BJ (cell line): Measurements from ENCODE around the gene NME4. TPM values are rescaled to one million over a fixed set of nuclear protein-coding genes. Genes with fewer than 3 reads are reported as not detected.
A peak's percentile ranks its signal among the peaks of the same experiment; 100 is the strongest.

Source experiments
- CTCF ChIA-PET: fragments of 350-600 bp; formaldehyde crosslinking; extraction: SDS; loops from one replicate; lab custom pipeline; 2021; ENCODE audit warnings: antibody characterized with exemption, inconsistent platforms; lab: Yijun Ruan, JAX
- POLR2A ChIA-PET: fragments of 300-600 bp; sonication (Branson Sonifier 250); formaldehyde crosslinking; extraction: SDS; loops from one replicate; lab custom pipeline; 2021; ENCODE audit warnings: antibody characterized with exemption; lab: Charles Lee
- DNase-seq: peaks from one replicate; pipeline ENCODE4 v3.0.0-alpha.2; 2011; ENCODE audit warnings: low read depth
- H3K27me3 ChIP-seq: 2 replicates; pipeline ENCODE4 v1.6.0; 2011; ENCODE audit warnings: low read length; ENCODE audit not compliant: control insufficient read depth, insufficient read depth
- H3K36me3 ChIP-seq: 2 replicates; pipeline ENCODE4 v1.5.1; 2011; ENCODE audit warnings: low read length; ENCODE audit not compliant: control insufficient read depth, insufficient read depth
- H3K4me3 ChIP-seq: 2 replicates; pipeline ENCODE4 v1.5.1; 2011; ENCODE audit warnings: low read depth, mild to moderate bottlenecking, control low read depth, low read length
- CTCF ChIP-seq: IDR thresholded peaks from 2 replicates; pipeline ENCODE4 v1.5.1; 2011; ENCODE audit warnings: low read depth, mild to moderate bottlenecking, control low read depth, inconsistent platforms, low read length, moderate library complexity; ENCODE audit not compliant: insufficient read depth
- polyA plus RNA-seq: library from polyadenylated mRNA; depleted of rRNA; stranded (reverse); fragments of >200 nt; gene quantifications from 2 replicates; pipeline ENCODE4 v1.2.3, GENCODE V29; 2011

NME4 gene
- polyA plus RNA-seq, 1 experiment: 290 TPM

GRCh38 chr16:391885-392335 lies 5.1 kb upstream of the NME4 start:
- TF ChIP-seq CTCF: peak; percentile 79
- DNase-seq: no peak
- Histone ChIP-seq H3K4me3 (no peak overlapping the region), H3K27me3 (no peaks in the 10 kb centered on the region), H3K36me3 (no peaks in the 10 kb centered on the region)
- ChIA-PET CTCF (interaction anchor here (0.6 to 2.5 kb wide), 7 partner anchors 9 to 393 kb away, joined by 3 to 7 read pairs (median 4); partner anchors contain the start of gene RAB11FIP3), POLR2A (no interaction called here)

- ChIA-PET POLR2A (no interaction called here), CTCF (interaction anchor here (0.6 to 2.5 kb wide), 5 partner anchors 9 to 393 kb away, joined by 3 to 7 read pairs (median 4); partner anchors contain the start of gene RAB11FIP3)
- no peak for DNase-seq
- Histone ChIP-seq H3K27me3 (no peaks in the 10 kb centered on the region), H3K36me3 (no peaks in the 10 kb centered on the region), H3K4me3 (no peak overlapping the region)
- TF ChIP-seq CTCF: no peak
These were observed 4.5 kb upstream of the NME4 start for GRCh38 chr16:392450-393030.

- no peak for DNase-seq
- H3K36me3 ChIP-seq: peaks cover 10% of the 10 kb centered on the region
- H3K27me3 ChIP-seq: no peaks in the 10 kb centered on the region
- POLR2A ChIA-PET: no interaction called here
- no peak for TF ChIP-seq CTCF
- CTCF ChIA-PET: interaction anchor here (0.6 kb wide), 1 partner anchor 42 kb away, joined by 3 read pairs; no protein-coding TSS in a partner anchor
- H3K4me3 ChIP-seq: peak overlapping the region; percentile 62; the same call in 1 of the 2 replicates
These were observed 800 bp upstream of the NME4 start for GRCh38 chr16:396199-396598.

- POLR2A ChIA-PET: no interaction called here
- CTCF ChIA-PET: interaction anchor here (0.6 kb wide), 1 partner anchor 43 kb away, joined by 3 read pairs; no protein-coding TSS in a partner anchor
- DNase-seq: no peak
- Histone ChIP-seq H3K27me3 (no peaks in the 10 kb centered on the region), H3K4me3 (peak overlapping the region; percentile 62), H3K36me3 (peaks cover 10% of the 10 kb centered on the region)
- TF ChIP-seq CTCF: 0 out of 2 replicates have a peak, but pooled peaks have one; percentile 3
These were observed 394 bp upstream of the NME4 start for GRCh38 chr16:396605-397004.

GRCh38 chr16:397736-398332 lies 835 bp downstream of the NME4 start:
- ChIA-PET POLR2A (no interaction called here), CTCF (interaction anchor here (0.6 to 1.6 kb wide), 6 partner anchors 9 to 306 kb away, joined by 3 read pairs; partner anchors contain the start of gene MRPL28)
- peak; percentile 51 for TF ChIP-seq CTCF
- no peaks in the 10 kb centered on the region for H3K27me3 ChIP-seq
- H3K4me3 ChIP-seq: no peak overlapping the region; the same call in 1 of the 2 replicates
- peaks cover 10% of the 10 kb centered on the region for H3K36me3 ChIP-seq
- no peak for DNase-seq
